Cardiac atrium fibroblast (primary cell): ENCODE measurements around the gene SSR4. TPM values are rescaled to one million over a fixed set of nuclear protein-coding genes. Genes with fewer than 3 reads are reported as not detected.

Experiments
- total RNA-seq: library from RNA; depleted of rRNA; stranded (reverse); fragments of >200 nt; gene quantifications from 2 replicates; pipeline ENCODE4 v1.2.3, GENCODE V29; 2015

SSR4 gene
- 347 and 394 TPM in 2 replicates for total RNA-seq

DNA sequence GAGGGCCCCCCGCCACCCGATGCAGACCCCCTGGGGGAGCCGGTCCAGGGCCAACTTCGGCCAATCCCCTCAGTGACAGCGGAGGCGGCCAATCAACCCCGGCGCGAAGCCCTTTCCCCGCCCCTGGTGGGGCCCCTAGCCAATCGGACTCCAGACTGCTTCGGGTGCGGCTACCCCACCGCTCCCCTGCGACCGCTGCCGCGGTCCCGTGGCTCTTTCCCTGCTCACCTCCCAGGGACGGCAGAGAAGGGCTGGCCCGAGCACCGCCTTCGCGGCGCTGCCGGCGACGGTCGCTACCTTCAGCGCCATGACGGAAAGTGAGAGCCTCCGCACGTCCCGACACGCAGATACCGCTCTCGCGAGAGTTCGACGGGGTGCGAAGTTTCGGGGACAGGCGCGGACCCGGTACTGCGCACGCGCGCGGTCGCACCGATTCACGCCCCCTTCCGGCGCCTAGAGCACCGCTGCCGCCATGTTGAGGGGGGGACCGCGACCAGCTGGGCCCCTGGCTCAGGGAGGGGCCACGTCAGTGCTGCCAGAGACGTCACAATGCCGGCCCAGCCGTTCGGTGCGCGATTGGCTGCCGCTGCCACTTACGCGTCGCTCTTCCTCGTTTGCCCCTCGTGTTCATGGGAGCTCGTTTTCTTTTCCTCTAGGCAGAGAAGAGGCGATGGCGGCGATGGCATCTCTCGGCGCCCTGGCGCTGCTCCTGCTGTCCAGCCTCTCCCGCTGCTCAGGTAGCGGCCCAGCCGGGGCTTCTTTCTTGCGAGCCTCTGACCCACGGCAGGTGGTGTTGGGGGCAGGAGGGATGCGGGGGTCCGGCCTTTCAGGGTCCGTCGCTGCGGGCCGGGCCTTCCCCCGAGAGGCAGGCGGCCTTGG is at the start of gene SSR4, which contains the start of gene IDH3G:
SSR4 (plus strand) TSS at position 651 of the 879 bp plus-strand sequence; CDS start at position 671, 20 bp downstream.
IDH3G (minus strand) TSS at position 358 of the 879 bp plus-strand sequence; CDS start at position 309, 49 bp downstream.

DNA sequence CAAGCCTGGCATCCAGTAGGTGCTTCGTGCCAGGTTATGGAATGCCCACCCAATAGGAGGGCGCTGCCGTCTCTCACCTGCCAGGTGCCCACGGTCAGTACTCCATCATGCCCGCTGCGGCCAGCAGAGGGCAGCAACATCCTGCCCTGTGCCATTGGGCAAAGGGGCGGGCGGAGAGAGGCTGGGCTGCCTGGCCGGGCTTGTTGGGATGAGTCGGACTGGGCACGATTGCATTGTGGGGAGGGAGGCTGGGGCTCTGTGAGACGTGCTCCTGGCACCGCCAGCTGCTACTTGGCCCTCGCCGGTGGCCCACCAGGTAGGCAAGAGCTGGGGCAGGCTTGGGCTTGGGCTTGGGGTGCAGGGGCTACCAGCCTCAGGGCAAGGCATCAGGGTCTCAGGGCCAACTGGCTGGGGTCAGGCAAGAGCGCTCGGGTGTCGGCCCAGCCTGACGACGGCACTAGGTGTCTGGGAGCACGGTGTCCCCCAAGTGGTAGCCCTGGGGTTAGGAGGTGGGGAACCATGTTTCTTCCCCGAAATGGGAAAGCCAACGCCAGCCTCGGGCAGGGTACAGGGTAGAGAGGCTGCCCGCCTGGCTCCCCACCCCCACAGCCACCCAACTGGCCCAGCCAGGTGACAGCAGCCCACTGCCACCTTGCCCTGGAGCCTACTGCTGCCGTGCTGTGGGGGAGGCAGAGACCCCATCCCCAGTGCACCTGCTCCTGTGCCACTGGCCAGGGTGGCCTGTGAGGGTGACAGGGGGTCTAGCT is 30.3 kb upstream of the SSR4 start, which contains the start of gene PLXNB3:
PLXNB3 (plus strand) TSS at position 261 of the 767 bp plus-strand sequence. CDS start 1,287 bp downstream, outside the sequence.

DNA sequence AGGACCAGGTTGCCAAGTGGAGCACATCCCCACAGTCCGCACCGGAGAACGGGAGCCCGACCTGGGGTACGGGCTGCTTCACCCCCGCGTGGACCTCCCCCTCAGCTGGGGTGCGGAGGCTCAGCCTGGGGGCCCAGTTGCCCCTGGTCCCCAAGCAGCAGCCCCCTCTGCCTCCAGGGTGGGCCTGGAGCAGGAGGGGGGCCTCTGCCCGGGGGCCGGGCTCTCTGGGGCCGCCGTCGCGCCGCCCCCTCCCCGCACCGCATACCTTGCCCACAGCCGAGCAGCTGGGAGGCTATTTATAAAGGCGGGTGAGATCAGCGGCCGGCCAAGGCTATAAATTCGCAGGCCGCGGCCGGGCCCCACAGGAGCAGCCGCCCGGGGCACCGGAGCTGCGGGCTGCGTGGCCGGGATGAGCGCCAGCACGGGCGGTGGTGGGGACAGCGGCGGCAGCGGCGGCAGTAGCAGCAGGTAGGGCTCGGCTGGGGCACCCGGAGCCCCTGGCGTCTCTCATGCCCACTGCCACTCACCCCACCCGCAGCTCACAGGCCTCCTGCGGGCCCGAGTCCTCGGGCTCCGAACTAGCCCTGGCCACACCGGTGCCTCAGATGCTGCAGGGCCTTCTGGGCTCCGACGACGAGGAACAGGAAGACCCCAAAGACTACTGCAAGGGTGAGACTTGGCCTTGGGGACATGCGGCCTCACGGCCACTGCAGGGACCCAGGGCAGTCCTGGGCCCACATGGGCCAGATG is 13.6 kb upstream of the SSR4 start, which contains the start of gene SRPK3:
SRPK3 (plus strand) TSS at position 364 of the 750 bp plus-strand sequence; CDS start at position 410, 46 bp downstream.

DNA sequence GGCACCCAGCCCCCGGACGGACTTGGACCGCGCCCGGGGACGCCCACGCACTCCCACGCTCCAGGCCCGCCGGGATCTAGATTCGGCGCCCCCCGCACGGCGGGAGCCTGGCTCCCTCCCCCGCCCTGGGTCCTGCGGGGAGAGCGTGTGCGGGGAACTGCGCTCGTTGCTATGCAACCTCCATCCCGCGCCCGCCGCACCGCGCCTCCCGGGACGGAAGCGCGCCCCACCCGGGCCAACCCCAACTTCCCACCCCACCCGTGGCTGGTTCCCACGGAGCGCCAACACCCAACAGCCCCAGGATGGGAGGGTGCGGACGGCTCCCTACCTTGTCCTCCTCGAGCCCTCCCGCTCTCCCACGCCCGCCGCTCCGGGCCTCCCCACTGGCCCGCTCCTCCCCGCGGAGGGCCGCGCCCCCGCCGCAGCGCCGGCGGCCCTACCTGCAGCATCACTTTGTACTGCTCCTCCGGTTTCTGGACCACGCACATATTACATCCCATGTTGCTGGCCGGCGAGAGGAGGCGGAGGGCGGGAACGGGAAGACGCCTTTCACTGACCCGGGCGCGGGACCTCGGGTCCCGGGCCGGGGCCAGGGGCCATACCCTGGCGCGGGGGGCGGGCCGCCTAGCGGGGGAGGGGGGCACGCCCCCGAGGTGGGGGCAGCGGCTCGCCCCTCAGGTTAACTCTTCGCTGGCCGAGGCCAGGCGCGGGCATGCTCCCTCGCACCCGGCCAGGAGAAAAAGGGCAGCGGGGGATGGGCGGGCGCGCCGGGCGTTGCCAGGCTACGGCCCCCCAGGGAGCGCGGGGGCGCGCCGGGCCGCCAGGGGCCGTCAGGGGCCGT is 35.6 kb downstream of the SSR4 start, which contains the start of gene PDZD4:
PDZD4 (minus strand) TSS at position 746 of the 841 bp plus-strand sequence; CDS start at position 500, 246 bp downstream.

Other genes starting within 250 kb of the SSR4 start
- 33.8 and 36.5 TPM in 2 replicates for gene CCNQ, start 195.5 kb upstream of the SSR4 start, total RNA-seq
- gene DUSP9, start 147.5 kb upstream of the SSR4 start, total RNA-seq, result 0.90 TPM in 1 of 2 replicates, not detected in the other
- 0.49 and 0.90 TPM in 2 replicates for gene PNCK, start 120.9 kb upstream of the SSR4 start, total RNA-seq
- 48.6 and 52.0 TPM in 2 replicates for gene SLC6A8, start 106.7 kb upstream of the SSR4 start, total RNA-seq
- 170 and 172 TPM in 2 replicates for gene BCAP31, start 70.3 kb upstream of the SSR4 start, total RNA-seq
- gene ABCD1, start 69.8 kb upstream of the SSR4 start, total RNA-seq, result 17.5 and 24.9 TPM in 2 replicates
- 1.3 and 6.0 TPM in 2 replicates for gene PLXNB3, start 30.4 kb upstream of the SSR4 start, total RNA-seq
- gene SRPK3, start 13.6 kb upstream of the SSR4 start, total RNA-seq, result 0.72 TPM in 1 of 2 replicates, not detected in the other
- gene IDH3G, start 293 bp upstream of the SSR4 start, total RNA-seq, result 74.0 and 81.8 TPM in 2 replicates
- 1.1 and 5.5 TPM in 2 replicates for gene PDZD4, start 35.9 kb downstream of the SSR4 start, total RNA-seq
- gene L1CAM, start 91.5 kb downstream of the SSR4 start, total RNA-seq, result 2.9 and 8.6 TPM in 2 replicates
- gene AVPR2, start 110.0 kb downstream of the SSR4 start, total RNA-seq, result not detected in 2 replicates
- gene ARHGAP4, start 131.6 kb downstream of the SSR4 start, total RNA-seq, result 1.4 TPM in 1 of 2 replicates, not detected in the other
- 127 and 163 TPM in 2 replicates for gene NAA10, start 140.4 kb downstream of the SSR4 start, total RNA-seq
- gene RENBP, start 150.0 kb downstream of the SSR4 start, total RNA-seq, result 0.54 and 2.3 TPM in 2 replicates
- gene HCFC1, start 177.2 kb downstream of the SSR4 start, total RNA-seq, result 22.6 and 39.9 TPM in 2 replicates
- 5.2 and 7.8 TPM in 2 replicates for gene TMEM187, start 178.1 kb downstream of the SSR4 start, total RNA-seq
- 95.0 and 131 TPM in 2 replicates for gene IRAK1, start 225.2 kb downstream of the SSR4 start, total RNA-seq